SK-N-MC (cell line): ENCODE results near the gene CFAP20.

Experiments used
- DNase-seq: peaks from one replicate; pipeline ENCODE4 v3.0.0-alpha.2; 2011; ENCODE audit warnings: low read depth, low spot score
- H3K27ac ChIP-seq: fragments of 200-600 bp; sonication (generic); 2 replicates; pipeline ENCODE4 v1.5.1; 2016; ENCODE audit warnings: mixed run types
- H3K36me3 ChIP-seq: fragments of 200-600 bp; sonication (generic); 2 replicates; pipeline ENCODE4 v1.6.1; 2017; ENCODE audit warnings: antibody characterized with exemption, low read length, mixed read lengths; ENCODE audit not compliant: insufficient read depth
- H3K4me3 ChIP-seq: fragments of 200-600 bp; sonication (generic); 2 replicates; pipeline ENCODE4 v1.5.1; 2016
- H3K9ac ChIP-seq: fragments of 200-600 bp; sonication (generic); 2 replicates; pipeline ENCODE4 v1.8.0; 2017; ENCODE audit warnings: mixed run types, mixed read lengths; ENCODE audit not compliant: insufficient read length
- H3K9me3 ChIP-seq: fragments of 200-600 bp; sonication (generic); 2 replicates; pipeline ENCODE4 v1.6.1; 2017; ENCODE audit warnings: low read depth, mild to moderate bottlenecking, antibody characterized with exemption, low read length, moderate library complexity, mixed read lengths
- EZH2 ChIP-seq: fragments of 200-600 bp; sonication (generic); IDR thresholded peaks from one replicate; pipeline ENCODE4 v1.6.1; 2017; ENCODE audit warnings: antibody characterized with exemption
- FOXP2 ChIP-seq: optimal IDR thresholded peaks from 2 replicates; pipeline ENCODE3; 2011; ENCODE audit warnings: mild to moderate bottlenecking, moderate library complexity; ENCODE audit not compliant: insufficient read depth; ENCODE audit errors: extremely low read length, control extremely low read depth
- POLR2AphosphoS5 ChIP-seq: IDR thresholded peaks from 2 replicates; pipeline ENCODE4 v1.6.1; 2012; ENCODE audit warnings: mild to moderate bottlenecking, low read depth, low read length, borderline replicate concordance

Gene CFAP20

GRCh38 chr16:58129097-58129936 lies at the start of gene CFAP20:
TSS of gene CFAP20 (minus strand) at chr16:58129381. CDS start at chr16:58129115, 266 bp downstream.
- Histone ChIP-seq H3K9me3 (no peaks in the 10 kb centered on the region), H3K36me3 (no peaks in the 10 kb centered on the region), H3K4me3 (peak within 1 kb of the TSS; percentile 83), H3K9ac (peak within 1 kb of the TSS; percentile 78), H3K27ac (peak within 1 kb of the TSS; percentile 54; the same call in 1 of the 2 replicates)
- peak; percentile 94 for DNase-seq
- TF ChIP-seq EZH2 (no peak), POLR2AphosphoS5 (peak; percentile 76)

GRCh38 chr16:58177353-58177710 lies 48.2 kb upstream of the CFAP20 start:
- H3K9ac ChIP-seq = no peak overlapping the region
- peaks cover 23% of the 10 kb centered on the region for H3K36me3 ChIP-seq
- H3K27ac ChIP-seq = no peak overlapping the region
- H3K4me3 ChIP-seq = no peak overlapping the region
- H3K9me3 ChIP-seq = no peaks in the 10 kb centered on the region
- TF ChIP-seq FOXP2 = no peak
- no peak for TF ChIP-seq POLR2AphosphoS5
- no peak for TF ChIP-seq EZH2
- no peak for DNase-seq

GRCh38 chr16:58176608-58177352 lies 47.6 kb upstream of the CFAP20 start:
- no peak overlapping the region for H3K27ac ChIP-seq
- no peak overlapping the region for H3K9ac ChIP-seq
- no peaks in the 10 kb centered on the region for H3K9me3 ChIP-seq
- no peak overlapping the region for H3K4me3 ChIP-seq
- DNase-seq = no peak
- H3K36me3 ChIP-seq = peaks cover 21% of the 10 kb centered on the region
- TF ChIP-seq EZH2 (no peak), FOXP2 (no peak), POLR2AphosphoS5 (no peak)

- no peak overlapping the region for H3K9ac ChIP-seq
- H3K4me3 ChIP-seq = no peak overlapping the region
- no peak for DNase-seq
- H3K36me3 ChIP-seq = peaks cover 42% of the 10 kb centered on the region
- no peaks in the 10 kb centered on the region for H3K9me3 ChIP-seq
- TF ChIP-seq POLR2AphosphoS5 = no peak
- no peak for TF ChIP-seq EZH2
- TF ChIP-seq FOXP2 = no peak
- H3K27ac ChIP-seq = no peak overlapping the region
Observed at GRCh38 chr16:58170223-58170622, 41.0 kb upstream of the CFAP20 start.

- TF ChIP-seq POLR2AphosphoS5 = no peak
- TF ChIP-seq EZH2 = no peak
- no peak for TF ChIP-seq FOXP2
- peaks cover 38% of the 10 kb centered on the region; the same call in 1 of the 2 replicates for H3K36me3 ChIP-seq
- H3K9ac ChIP-seq = no peak overlapping the region
Observed at GRCh38 chr16:58160855-58161254, 31.7 kb upstream of the CFAP20 start.

GRCh38 chr16:58158725-58159124 lies 29.5 kb upstream of the CFAP20 start:
- Histone ChIP-seq H3K36me3 (peaks cover 20% of the 10 kb centered on the region; the same call in 1 of the 2 replicates), H3K4me3 (no peak overlapping the region), H3K27ac (no peak overlapping the region), H3K9me3 (no peaks in the 10 kb centered on the region), H3K9ac (no peak overlapping the region)
- DNase-seq = no peak
- TF ChIP-seq POLR2AphosphoS5 (no peak), FOXP2 (no peak), EZH2 (no peak)

More at GRCh38 chr16:58160855-58161254, 31.7 kb upstream of the CFAP20 start:
- Histone ChIP-seq H3K27ac (no peak overlapping the region), H3K9me3 (no peaks in the 10 kb centered on the region), H3K4me3 (no peak overlapping the region)
- DNase-seq = no peak

GRCh38 chr16:58157951-58158540 lies 28.9 kb upstream of the CFAP20 start:
- no peak for DNase-seq
- H3K9ac ChIP-seq = no peak overlapping the region

GRCh38 chr16:58157239-58157638 lies 28.1 kb upstream of the CFAP20 start:
- no peak overlapping the region for H3K27ac ChIP-seq
- TF ChIP-seq EZH2 (no peak), POLR2AphosphoS5 (no peak), FOXP2 (no peak)
- no peaks in the 10 kb centered on the region for H3K9me3 ChIP-seq
- DNase-seq = no peak
- H3K36me3 ChIP-seq = peaks cover 8% of the 10 kb centered on the region; the same call in 1 of the 2 replicates
- H3K4me3 ChIP-seq = no peak overlapping the region
- no peak overlapping the region for H3K9ac ChIP-seq

More at GRCh38 chr16:58157951-58158540, 28.9 kb upstream of the CFAP20 start:
- Histone ChIP-seq H3K9me3 (no peaks in the 10 kb centered on the region), H3K27ac (no peak overlapping the region), H3K36me3 (peaks cover 14% of the 10 kb centered on the region; the same call in 1 of the 2 replicates), H3K4me3 (no peak overlapping the region)
- no peak for TF ChIP-seq EZH2
- TF ChIP-seq POLR2AphosphoS5 = no peak
- TF ChIP-seq FOXP2 = no peak
